CD4-positive, alpha-beta T cell treated with Interleukin-2 at 100 ng/mL for 4 hours (primary cell): ENCODE data around the gene CASKIN1.
A peak's percentile ranks its signal among the peaks of the same experiment; 100 is the strongest.

Experiments
- DNase-seq: peaks from one replicate; pipeline ENCODE4 v3.0.0-alpha.2; 2020; ENCODE audit warnings: low spot score

Gene CASKIN1

GRCh38 chr16:2233046-2233775, 36.8 kb upstream of the CASKIN1 start:
- DNase-seq = no peak

- DNase-seq = no peak
Observed at GRCh38 chr16:2232094-2232990, 35.9 kb upstream of the CASKIN1 start.

GRCh38 chr16:2231016-2231931, 34.9 kb upstream of the CASKIN1 start:
- DNase-seq = no peak

- no peak for DNase-seq
Observed at GRCh38 chr16:2230376-2230775, 34.0 kb upstream of the CASKIN1 start.

GRCh38 chr16:2229632-2230250, 33.3 kb upstream of the CASKIN1 start:
- no peak for DNase-seq

- no peak for DNase-seq
Observed at GRCh38 chr16:2229091-2229490, 32.7 kb upstream of the CASKIN1 start.

- no peak for DNase-seq
Observed at GRCh38 chr16:2228161-2228824, 31.9 kb upstream of the CASKIN1 start.

GRCh38 chr16:2226918-2227317, 30.5 kb upstream of the CASKIN1 start:
- DNase-seq = no peak

- no peak for DNase-seq
Observed at GRCh38 chr16:2226245-2226793, 29.9 kb upstream of the CASKIN1 start.

GRCh38 chr16:2223942-2224486, 27.6 kb upstream of the CASKIN1 start:
- DNase-seq = peak; percentile 16

- DNase-seq = peak; percentile 99
Observed at GRCh38 chr16:2223221-2223941, 27.0 kb upstream of the CASKIN1 start, which contains the start of gene E4F1. Gene E4F1 (plus strand): TSS chr16:2223591. CDS start chr16:2223614, 23 bp downstream.

- DNase-seq = no peak
Observed at GRCh38 chr16:2216330-2216729, 19.9 kb upstream of the CASKIN1 start.

- no peak for DNase-seq
Observed at GRCh38 chr16:2214719-2214968, 18.2 kb upstream of the CASKIN1 start, which contains the start of gene PGP. Gene PGP (minus strand): TSS chr16:2214840. CDS start chr16:2214777, 63 bp downstream.

- no peak for DNase-seq
Observed at GRCh38 chr16:2213817-2214718, 17.7 kb upstream of the CASKIN1 start.

GRCh38 chr16:2212362-2213324, 16.2 kb upstream of the CASKIN1 start:
- DNase-seq = no peak

- DNase-seq = no peak
Observed at GRCh38 chr16:2211923-2212347, 15.5 kb upstream of the CASKIN1 start.
